ENCODE results near the gene GRK3.

GRK3 gene

GRCh38 chr22:25714070-25714469 lies 149.6 kb downstream of the GRK3 start:
- no peak overlapping the region for H3K4me3 ChIP-seq
- DNase-seq (ENCODE audit: low spot score), result no peak
- no peak for TF ChIP-seq CTCF (IDR thresholded peaks at IDR 0.05)
- no peak overlapping the region for H3K27ac ChIP-seq

- no peak for TF ChIP-seq CTCF (IDR thresholded peaks at IDR 0.05)
Observed at GRCh38 chr22:25714739-25715138, 150.3 kb downstream of the GRK3 start.

GRCh38 chr22:25716637-25717036 lies 152.2 kb downstream of the GRK3 start:
- no peak for DNase-seq (ENCODE audit: low spot score)
- Histone ChIP-seq H3K27ac (no peak overlapping the region), H3K4me3 (no peak overlapping the region)
- no peak for TF ChIP-seq CTCF (IDR thresholded peaks at IDR 0.05)

More at GRCh38 chr22:25714739-25715138, 150.3 kb downstream of the GRK3 start:
- DNase-seq (ENCODE audit: low spot score), result no peak
- Histone ChIP-seq H3K4me3 (no peak overlapping the region), H3K27ac (no peak overlapping the region)

GRCh38 chr22:25718135-25718840 lies 153.8 kb downstream of the GRK3 start:
- DNase-seq (ENCODE audit: low spot score), result no peak
- peak overlapping the region; percentile 1 to 38 for H3K27ac ChIP-seq
- H3K4me3 ChIP-seq, result peak overlapping the region; percentile 32
- TF ChIP-seq CTCF (IDR thresholded peaks at IDR 0.05), result no peak

GRCh38 chr22:25722223-25722622 lies 157.7 kb downstream of the GRK3 start:
- no peak for DNase-seq (ENCODE audit: low spot score)
- TF ChIP-seq CTCF (IDR thresholded peaks at IDR 0.05), result no peak
- H3K4me3 ChIP-seq, result no peak overlapping the region

GRCh38 chr22:25722626-25723025 lies 158.2 kb downstream of the GRK3 start:
- H3K4me3 ChIP-seq, result no peak overlapping the region
- DNase-seq (ENCODE audit: low spot score), result no peak
- TF ChIP-seq CTCF (IDR thresholded peaks at IDR 0.05), result no peak
- H3K27ac ChIP-seq, result no peak overlapping the region

More at GRCh38 chr22:25722223-25722622, 157.7 kb downstream of the GRK3 start:
- H3K27ac ChIP-seq, result no peak overlapping the region

- TF ChIP-seq CTCF (IDR thresholded peaks at IDR 0.05), result no peak
- no peak overlapping the region for H3K4me3 ChIP-seq
- no peak for DNase-seq (ENCODE audit: low spot score)
Observed at GRCh38 chr22:25726241-25726640, 161.8 kb downstream of the GRK3 start.

More at GRCh38 chr22:25726241-25726640, 161.8 kb downstream of the GRK3 start:
- H3K27ac ChIP-seq, result no peak overlapping the region

Data from coronary artery (tissue), 2 donors.